ENCODE measurements around the gene COL23A1. TPM values are rescaled to one million over a fixed set of nuclear protein-coding genes. Genes with fewer than 3 reads are reported as not detected.

The COL23A1 gene
- total and polyA plus RNA-seq, 2 donors (not counting 1 experiment from before 2014, with no cell fraction given), result 0.20 TPM; not detected in 1

DNA sequence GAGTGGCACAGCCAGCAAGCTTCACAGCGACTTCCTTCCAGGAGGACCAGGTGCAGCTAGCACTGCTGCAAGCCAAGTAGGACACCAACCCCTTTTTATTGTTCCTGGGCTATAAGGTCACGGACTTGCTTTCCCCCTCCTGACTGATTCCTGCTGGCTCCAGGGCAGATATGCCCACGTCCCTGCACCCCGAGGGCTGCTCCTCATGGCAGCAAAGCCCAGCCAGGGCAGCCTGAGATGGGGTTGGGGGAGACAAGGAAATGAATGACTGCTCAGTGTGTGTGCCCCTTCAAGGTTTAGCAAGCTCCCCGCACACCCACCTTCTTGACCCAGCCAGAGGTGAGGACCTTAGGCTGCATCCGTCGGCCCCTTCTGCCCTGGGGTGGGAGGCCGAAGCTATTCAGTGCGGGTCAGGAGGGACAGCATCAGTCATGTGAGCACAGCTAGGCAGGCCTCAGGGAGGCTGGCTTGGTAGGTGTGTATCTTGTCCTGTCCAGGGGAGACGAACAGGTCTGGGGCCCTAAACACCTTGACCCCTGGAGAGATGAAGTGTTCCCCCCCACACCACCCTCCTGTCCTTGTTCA, 221.4 kb downstream of the COL23A1 start:
- no peaks in the 10 kb centered on the region for H3K36me3 ChIP-seq (replicated peaks in 1 of 2; ENCODE audit: control extremely low read depth in 1 of 2, control insufficient read depth in 1 of 2, extremely low read depth in 1 of 2, insufficient read depth in 2 of 2, low read length in 1 of 2)
- no peak overlapping the region for H3K4me2 ChIP-seq (replicated peaks; ENCODE audit: low read depth, low read length, poor library complexity, severe bottlenecking)
- H3K9me3 ChIP-seq (ENCODE audit: control extremely low read depth in 1 of 3, control insufficient read depth in 2 of 3, insufficient read depth in 1 of 3, low read length in 2 of 3), result peaks cover 0 to 24% (median 0%) of the 10 kb centered on the region in 3 donors
- Mint-ChIP-seq H3K4me1 (no peaks in the 10 kb centered on the region), H3K27ac (no peak overlapping the region), H3K27me3 (peaks cover 17% of the 10 kb centered on the region), H3K9me3 (ENCODE audit: insufficient read depth) (peaks cover 3% of the 10 kb centered on the region), H3K4me3 (no peak overlapping the region)
- H2AFZ ChIP-seq (ENCODE audit: insufficient read depth, low read depth, low read length, poor library complexity, severe bottlenecking), result no peak overlapping the region
- H3K27me3 ChIP-seq (replicated peaks in 1 of 4; ENCODE audit: control extremely low read depth in 1 of 4, control insufficient read depth in 3 of 4, insufficient read depth in 4 of 4, low read length in 3 of 4), result peaks cover 0 to 4% (median 0%) of the 10 kb centered on the region in 4 experiments
- no peak overlapping the region for H3K27ac ChIP-seq (ENCODE audit: low read length in 2 of 2)
- H4K20me1 ChIP-seq (ENCODE audit: control insufficient read depth, insufficient read depth, low read length, poor library complexity, severe bottlenecking), result no peaks in the 10 kb centered on the region
- TF ChIP-seq, protein P1, sequence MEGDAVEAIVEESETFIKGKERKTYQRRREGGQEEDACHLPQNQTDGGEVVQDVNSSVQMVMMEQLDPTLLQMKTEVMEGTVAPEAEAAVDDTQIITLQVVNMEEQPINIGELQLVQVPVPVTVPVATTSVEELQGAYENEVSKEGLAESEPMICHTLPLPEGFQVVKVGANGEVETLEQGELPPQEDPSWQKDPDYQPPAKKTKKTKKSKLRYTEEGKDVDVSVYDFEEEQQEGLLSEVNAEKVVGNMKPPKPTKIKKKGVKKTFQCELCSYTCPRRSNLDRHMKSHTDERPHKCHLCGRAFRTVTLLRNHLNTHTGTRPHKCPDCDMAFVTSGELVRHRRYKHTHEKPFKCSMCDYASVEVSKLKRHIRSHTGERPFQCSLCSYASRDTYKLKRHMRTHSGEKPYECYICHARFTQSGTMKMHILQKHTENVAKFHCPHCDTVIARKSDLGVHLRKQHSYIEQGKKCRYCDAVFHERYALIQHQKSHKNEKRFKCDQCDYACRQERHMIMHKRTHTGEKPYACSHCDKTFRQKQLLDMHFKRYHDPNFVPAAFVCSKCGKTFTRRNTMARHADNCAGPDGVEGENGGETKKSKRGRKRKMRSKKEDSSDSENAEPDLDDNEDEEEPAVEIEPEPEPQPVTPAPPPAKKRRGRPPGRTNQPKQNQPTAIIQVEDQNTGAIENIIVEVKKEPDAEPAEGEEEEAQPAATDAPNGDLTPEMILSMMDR (IDR thresholded peaks at IDR 0.05), result no peak
- TF ChIP-seq EZH2 (IDR thresholded peaks at IDR 0.05; ENCODE audit: borderline replicate concordance, insufficient read depth, low read depth, low read length, poor library complexity, severe bottlenecking), result no peak
- WGBS (ENCODE audit: insufficient coverage), result 95% methylated on average over 6 of the region's 10 CpGs
- no peaks in the 10 kb centered on the region for H3K79me2 ChIP-seq (ENCODE audit: control insufficient read depth, insufficient read depth, low read length)
- ATAC-seq (ENCODE audit: low read depth), result no peak
- no peak for DNase-seq
- intact Hi-C loops (cut with micrococcal nuclease), result no loop called here
- ChIA-PET POLR2A (no interaction called here), CTCF (no interaction called here)
- H3K9ac ChIP-seq (ENCODE audit: low read length), result no peak overlapping the region
- H3K4me1 ChIP-seq (ENCODE audit: control insufficient read depth in 2 of 2, insufficient read depth in 2 of 2, low read length in 2 of 2), result no peaks in the 10 kb centered on the region
- no peak overlapping the region for H3K4me3 ChIP-seq (ENCODE audit: control extremely low read depth in 1 of 5, extremely low read depth in 1 of 5, insufficient read depth in 1 of 5, low read depth in 2 of 5, low read length in 4 of 5)

DNA sequence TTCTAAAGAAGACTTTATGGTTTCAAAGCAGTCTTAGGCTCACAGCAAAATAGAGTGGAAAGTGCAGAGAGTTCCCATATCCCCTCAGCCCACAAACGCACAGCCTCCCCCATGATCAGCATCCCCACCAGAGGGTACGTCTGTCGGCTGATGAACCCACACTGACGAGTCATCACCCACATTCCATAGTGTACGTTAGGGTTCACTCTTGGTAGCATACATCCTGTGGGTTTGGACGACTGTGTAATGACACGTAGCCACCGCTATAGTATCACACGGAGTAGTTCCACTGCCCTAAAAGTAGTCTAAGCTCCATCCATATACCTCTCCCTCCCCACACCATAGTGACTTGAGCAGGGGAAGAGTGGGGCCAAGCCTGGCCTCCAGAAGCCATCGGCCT, 221.9 kb downstream of the COL23A1 start:
- no peaks in the 10 kb centered on the region for H3K4me1 ChIP-seq (ENCODE audit: control insufficient read depth in 2 of 2, insufficient read depth in 2 of 2, low read length in 2 of 2)
- ChIA-PET CTCF (no interaction called here), POLR2A (no interaction called here)
- no peak overlapping the region for H3K4me3 Mint-ChIP-seq
- no peak overlapping the region for H3K27ac ChIP-seq (ENCODE audit: low read length in 2 of 2)
- peaks cover 0 to 24% (median 0%) of the 10 kb centered on the region in 3 donors for H3K9me3 ChIP-seq (ENCODE audit: control extremely low read depth in 1 of 3, control insufficient read depth in 2 of 3, insufficient read depth in 1 of 3, low read length in 2 of 3)
- DNase-seq (no peak), ATAC-seq (ENCODE audit: low read depth) (no peak)
- no peaks in the 10 kb centered on the region for H3K79me2 ChIP-seq (ENCODE audit: control insufficient read depth, insufficient read depth, low read length)
- no peaks in the 10 kb centered on the region for H3K36me3 ChIP-seq (replicated peaks in 1 of 2; ENCODE audit: control extremely low read depth in 1 of 2, control insufficient read depth in 1 of 2, extremely low read depth in 1 of 2, insufficient read depth in 2 of 2, low read length in 1 of 2)
- H3K27ac Mint-ChIP-seq, result no peak overlapping the region
- no peak overlapping the region for H3K4me2 ChIP-seq (replicated peaks; ENCODE audit: low read depth, low read length, poor library complexity, severe bottlenecking)
- H3K4me3 ChIP-seq (ENCODE audit: control extremely low read depth in 1 of 5, extremely low read depth in 1 of 5, insufficient read depth in 1 of 5, low read depth in 2 of 5, low read length in 4 of 5), result no peak overlapping the region
- peaks cover 0 to 4% (median 0%) of the 10 kb centered on the region in 4 experiments for H3K27me3 ChIP-seq (replicated peaks in 1 of 4; ENCODE audit: control extremely low read depth in 1 of 4, control insufficient read depth in 3 of 4, insufficient read depth in 4 of 4, low read length in 3 of 4)
- peaks cover 3% of the 10 kb centered on the region for H3K9me3 Mint-ChIP-seq (ENCODE audit: insufficient read depth)
- no peak overlapping the region for H2AFZ ChIP-seq (ENCODE audit: insufficient read depth, low read depth, low read length, poor library complexity, severe bottlenecking)
- TF ChIP-seq EZH2 (IDR thresholded peaks at IDR 0.05; ENCODE audit: borderline replicate concordance, insufficient read depth, low read depth, low read length, poor library complexity, severe bottlenecking), result no peak
- TF ChIP-seq, protein P1 (IDR thresholded peaks at IDR 0.05), result no peak
- no peaks in the 10 kb centered on the region for H3K4me1 Mint-ChIP-seq
- intact Hi-C loops (cut with micrococcal nuclease), result no loop called here
- WGBS (ENCODE audit: insufficient coverage), result 43% methylated on average over 7 of the region's 10 CpGs
- H4K20me1 ChIP-seq (ENCODE audit: control insufficient read depth, insufficient read depth, low read length, poor library complexity, severe bottlenecking), result no peaks in the 10 kb centered on the region
- H3K27me3 Mint-ChIP-seq, result peaks cover 17% of the 10 kb centered on the region
- no peak overlapping the region for H3K9ac ChIP-seq (ENCODE audit: low read length)

All from B cell (primary cell).